ENCODE data around the gene SPATA20. TPM values are rescaled to one million over a fixed set of nuclear protein-coding genes. Genes with fewer than 3 reads are reported as not detected.

SPATA20 gene
- total RNA-seq, 1 donor = 50.9 TPM

- no peak for DNase-seq (ENCODE audit: low read depth in 2 of 3, low spot score in 2 of 3)
Measured at GRCh38 chr17:50538549-50539410, 8.2 kb upstream of the SPATA20 start.

GRCh38 chr17:50539762-50540559 is 7.0 kb upstream of the SPATA20 start:
- DNase-seq (ENCODE audit: low read depth in 2 of 3, low spot score in 2 of 3) = no peak

- no peak for DNase-seq (ENCODE audit: low read depth in 2 of 3, low spot score in 2 of 3)
Measured at GRCh38 chr17:50540560-50541401, 6.2 kb upstream of the SPATA20 start.

- no peak for DNase-seq (ENCODE audit: low read depth in 2 of 3, low spot score in 2 of 3)
Measured at GRCh38 chr17:50541402-50541715, 5.6 kb upstream of the SPATA20 start.

GRCh38 chr17:50541716-50542688 is 5.0 kb upstream of the SPATA20 start:
- DNase-seq (ENCODE audit: low read depth in 2 of 3, low spot score in 2 of 3) = peak; percentile 57 to 78 (median 76)

- DNase-seq (ENCODE audit: low read depth in 2 of 3, low spot score in 2 of 3) = no peak
Measured at GRCh38 chr17:50542795-50543774, 3.9 kb upstream of the SPATA20 start.

GRCh38 chr17:50544516-50544915 is 2.5 kb upstream of the SPATA20 start:
- DNase-seq (ENCODE audit: low read depth in 2 of 3, low spot score in 2 of 3) = no peak

- no peak for DNase-seq (ENCODE audit: low read depth in 2 of 3, low spot score in 2 of 3)
Measured at GRCh38 chr17:50545311-50545710, 1.7 kb upstream of the SPATA20 start.

- no peak for DNase-seq (ENCODE audit: low read depth in 2 of 3, low spot score in 2 of 3)
Measured at GRCh38 chr17:50546701-50547034, 306 bp upstream of the SPATA20 start.

- no peak for DNase-seq (ENCODE audit: low read depth in 2 of 3, low spot score in 2 of 3)
Measured at GRCh38 chr17:50547736-50548083, 736 bp downstream of the SPATA20 start.

GRCh38 chr17:50548831-50549230 is 1.9 kb downstream of the SPATA20 start:
- DNase-seq (ENCODE audit: low read depth in 2 of 3, low spot score in 2 of 3) = no peak

GRCh38 chr17:50549256-50549941 is 2.4 kb downstream of the SPATA20 start:
- no peak for DNase-seq (ENCODE audit: low read depth in 2 of 3, low spot score in 2 of 3)

GRCh38 chr17:50549969-50550368 is 3.0 kb downstream of the SPATA20 start:
- no peak for DNase-seq (ENCODE audit: low read depth in 2 of 3, low spot score in 2 of 3)

GRCh38 chr17:50550661-50551432 is 3.9 kb downstream of the SPATA20 start:
- no peak for DNase-seq (ENCODE audit: low read depth in 2 of 3, low spot score in 2 of 3)

- no peak for DNase-seq (ENCODE audit: low read depth in 2 of 3, low spot score in 2 of 3)
Measured at GRCh38 chr17:50551433-50551815, 4.5 kb downstream of the SPATA20 start.

- DNase-seq (ENCODE audit: low read depth in 2 of 3, low spot score in 2 of 3) = no peak
Measured at GRCh38 chr17:50551884-50552283, 4.9 kb downstream of the SPATA20 start.

GRCh38 chr17:50554201-50554600 is 7.2 kb downstream of the SPATA20 start:
- no peak for DNase-seq (ENCODE audit: low read depth in 2 of 3, low spot score in 2 of 3)

- no peak for DNase-seq (ENCODE audit: low read depth in 2 of 3, low spot score in 2 of 3)
Measured at GRCh38 chr17:50556803-50557202, 9.8 kb downstream of the SPATA20 start.
